Panc1 (cell line): ENCODE data around the gene COX7A1. TPM values are rescaled to one million over a fixed set of nuclear protein-coding genes. Genes with fewer than 3 reads are reported as not detected.
A peak's percentile ranks its signal among the peaks of the same experiment; 100 is the strongest.

Experiments used
- ATAC-seq: fragments of 200-7000 bp; cut with Tn5 transposase; 2 replicates; pipeline ENCODE4 v1.9.1; 2020; ENCODE audit warnings: mild to moderate bottlenecking, moderate library complexity
- BruUV-seq: library from RNA; stranded (reverse); fragments of 400-500 nt; replicated peaks from 2 replicates; lab custom pipeline; 2021; lab: Mats Ljungman, UMichigan
- CTCF ChIA-PET: fragments of 300-600 bp; sonication (Branson Sonifier 250); formaldehyde crosslinking; loops from one replicate; lab custom pipeline; 2022; ENCODE audit warnings: antibody characterized with exemption; lab: Charles Lee
- POLR2A ChIA-PET: fragments of 300-600 bp; sonication (Branson Sonifier 250); formaldehyde crosslinking; loops from one replicate; lab custom pipeline; 2022; ENCODE audit warnings: antibody characterized with exemption; lab: Charles Lee
- DNase-seq: peaks from one replicate; pipeline ENCODE4 v3.0.0-alpha.2; 2010; ENCODE audit warnings: low read depth, low spot score
- H3K27ac ChIP-seq: 2 replicates; pipeline ENCODE4 v1.5.1; 2011; ENCODE audit warnings: mild to moderate bottlenecking, low read length, inconsistent platforms
- H3K27me3 ChIP-seq: fragments of 200-500 bp; sonication (Bioruptor generic); 2 replicates; pipeline ENCODE4 v1.6.0; 2014; ENCODE audit warnings: low read length, inconsistent platforms; ENCODE audit not compliant: control insufficient read depth, insufficient read depth
- H3K36me3 ChIP-seq: fragments of 200-500 bp; sonication (Bioruptor generic); 2 replicates; pipeline ENCODE4 v1.5.1; 2014; ENCODE audit warnings: inconsistent platforms, mild to moderate bottlenecking, low read length, moderate library complexity; ENCODE audit not compliant: control insufficient read depth, insufficient read depth
- H3K4me1 ChIP-seq: 2 replicates; pipeline ENCODE4 v1.5.1; 2011; ENCODE audit warnings: inconsistent platforms, mild to moderate bottlenecking, low read length, moderate library complexity; ENCODE audit not compliant: control insufficient read depth, insufficient read depth
- H3K4me3 ChIP-seq, 2 experiments: 2 replicates each; pipeline ENCODE4 v1.5.1; 2011 to 2012; ENCODE audit warnings: low read depth in 2 of 2, low read length in 2 of 2, mild to moderate bottlenecking in 2 of 2, inconsistent platforms in 1 of 2, moderate library complexity in 1 of 2
- H3K9me3 ChIP-seq: fragments of 200-500 bp; sonication (Bioruptor generic); 2 replicates; pipeline ENCODE4 v1.5.1; 2014; ENCODE audit warnings: low read depth, mild to moderate bottlenecking, inconsistent platforms, low read length, moderate library complexity; ENCODE audit not compliant: control insufficient read depth, insufficient read depth
- POLR2AphosphoS5 ChIP-seq: IDR thresholded peaks from 2 replicates; pipeline ENCODE4 v1.6.1; 2012; ENCODE audit warnings: mild to moderate bottlenecking, low read depth, low read length, moderate library complexity
- REST ChIP-seq, 2 experiments: IDR thresholded peaks; 2 replicates each; pipeline ENCODE4 v1.6.1; 2011 to 2012; ENCODE audit warnings: low read depth in 2 of 2, control low read depth in 1 of 2, low read length in 1 of 2, mild to moderate bottlenecking in 1 of 2, moderate library complexity in 1 of 2; ENCODE audit not compliant: insufficient read depth in 1 of 2
- SIN3A ChIP-seq: IDR thresholded peaks from 2 replicates; pipeline ENCODE4 v1.6.1; 2012; ENCODE audit warnings: low read depth, mild to moderate bottlenecking, low read length, moderate library complexity, borderline replicate concordance; ENCODE audit not compliant: insufficient read depth
- TCF7L2 ChIP-seq: IDR thresholded peaks from 2 replicates; pipeline ENCODE4 v1.6.1; 2011; ENCODE audit warnings: mild to moderate bottlenecking, low read depth, low read length, inconsistent platforms
- in situ Hi-C: cut with HindIII; loops from 2 replicates; pipeline ENCODE4 v1.10.0; 2016; ENCODE audit warnings: low sequenced_read_pairs, low pct_unique_long_range_greater_than_20kb
- intact Hi-C: fragments of 100-400 bp; cut with micrococcal nuclease; formaldehyde crosslinking; loops from one replicate; pipeline ENCODE4 v1.10.0; 2022; ENCODE audit not compliant: unreplicated experiment
- total RNA-seq: library from RNA; stranded (reverse); gene quantifications from one replicate; pipeline ENCODE4 v1.2.1, GENCODE V29; 2021; ENCODE audit not compliant: unreplicated experiment
- TF ChIP-seq, protein P1 (sequence below): fragments of 450-650 bp; IDR thresholded peaks from 2 replicates; pipeline ENCODE4 v1.5.1; 2017; ENCODE audit warnings: mild to moderate bottlenecking

The COX7A1 gene
- total RNA-seq, 1 experiment from 2014 or later = 0.33 TPM

- BruUV-seq = TSS peak; percentile 77
- CTCF ChIA-PET = interaction anchor here (0.5 kb wide), 1 partner anchor 40 kb away, joined by 3 read pairs; no protein-coding TSS in a partner anchor
- ATAC-seq = peak; percentile 70
- Histone ChIP-seq H3K9me3 (no peaks in the 10 kb centered on the region), H3K36me3 (peaks cover 3% of the 10 kb centered on the region; the same call in 1 of the 2 replicates), H3K27ac (peak within 1 kb of the TSS; percentile 92), H3K27me3 (no peaks in the 10 kb centered on the region), H3K4me3 (peak within 1 kb of the TSS; percentile 85 to 96), H3K4me1 (peaks cover 14% of the 10 kb centered on the region)
- peak; percentile 65 for DNase-seq
- intact Hi-C loops = no loop called here
- in situ Hi-C loops = no loop called here
- POLR2A ChIA-PET = interaction anchor here (0.5 to 0.7 kb wide), 3 partner anchors 12 to 97 kb away, joined by 3 to 9 read pairs (median 4); no protein-coding TSS in a partner anchor
- peak; percentile 69; the same call in 1 of the 2 replicates for TF ChIP-seq SIN3A
- no peak for TF ChIP-seq TCF7L2
- TF ChIP-seq POLR2AphosphoS5 = peak; percentile 38; the same call in 1 of the 2 replicates
Observed at GRCh38 chr19:36115453-36116343, 36.5 kb downstream of the COX7A1 start, which contains the start of gene TBCB. Gene TBCB (plus strand): TSS chr19:36115468. CDS start chr19:36115561, 93 bp downstream.

- peak; percentile 99 for DNase-seq
- TF ChIP-seq POLR2AphosphoS5 (peak; percentile 97), REST (IDR thresholded peaks at IDR 0.05; ENCODE audit: insufficient read depth in 1 of 2, low read depth in 2 of 2, low read length in 1 of 2) (peak in 1 of 2 experiments; percentile 73; a peak in 1 of 4 replicates), SIN3A (peak; percentile 96), TCF7L2 (no peak; the same call in none of the 2 replicates)
- TF ChIP-seq, protein P1, sequence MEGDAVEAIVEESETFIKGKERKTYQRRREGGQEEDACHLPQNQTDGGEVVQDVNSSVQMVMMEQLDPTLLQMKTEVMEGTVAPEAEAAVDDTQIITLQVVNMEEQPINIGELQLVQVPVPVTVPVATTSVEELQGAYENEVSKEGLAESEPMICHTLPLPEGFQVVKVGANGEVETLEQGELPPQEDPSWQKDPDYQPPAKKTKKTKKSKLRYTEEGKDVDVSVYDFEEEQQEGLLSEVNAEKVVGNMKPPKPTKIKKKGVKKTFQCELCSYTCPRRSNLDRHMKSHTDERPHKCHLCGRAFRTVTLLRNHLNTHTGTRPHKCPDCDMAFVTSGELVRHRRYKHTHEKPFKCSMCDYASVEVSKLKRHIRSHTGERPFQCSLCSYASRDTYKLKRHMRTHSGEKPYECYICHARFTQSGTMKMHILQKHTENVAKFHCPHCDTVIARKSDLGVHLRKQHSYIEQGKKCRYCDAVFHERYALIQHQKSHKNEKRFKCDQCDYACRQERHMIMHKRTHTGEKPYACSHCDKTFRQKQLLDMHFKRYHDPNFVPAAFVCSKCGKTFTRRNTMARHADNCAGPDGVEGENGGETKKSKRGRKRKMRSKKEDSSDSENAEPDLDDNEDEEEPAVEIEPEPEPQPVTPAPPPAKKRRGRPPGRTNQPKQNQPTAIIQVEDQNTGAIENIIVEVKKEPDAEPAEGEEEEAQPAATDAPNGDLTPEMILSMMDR = no peak
- ChIA-PET CTCF (interaction anchor here (0.5 to 0.6 kb wide), 3 partner anchors 13 to 883 kb away, joined by 3 to 4 read pairs (median 3); no protein-coding TSS in a partner anchor), POLR2A (interaction anchor here (0.5 to 0.7 kb wide), 5 partner anchors 11 to 529 kb away, joined by 3 to 10 read pairs (median 6); partner anchors contain the start of gene PMIS2)
- H3K27ac ChIP-seq = peak within 1 kb of the TSS; percentile 92
- peak within 1 kb of the TSS; percentile 85 to 96 for H3K4me3 ChIP-seq
- in situ Hi-C loops (no loop called here), intact Hi-C loops (no loop called here)
- peak; percentile 95 for ATAC-seq
- no peaks in the 10 kb centered on the region for H3K27me3 ChIP-seq
- H3K9me3 ChIP-seq = no peaks in the 10 kb centered on the region
- peaks cover 14% of the 10 kb centered on the region for H3K4me1 ChIP-seq
- H3K36me3 ChIP-seq = peaks cover 3% of the 10 kb centered on the region; the same call in 1 of the 2 replicates
- no TSS peak for BruUV-seq
Observed at GRCh38 chr19:36114721-36115452, 37.4 kb downstream of the COX7A1 start, which contains the start of gene POLR2I. Gene POLR2I (minus strand): TSS chr19:36114875. CDS start chr19:36114856, 19 bp downstream.
